Caco-2 (cell line): ENCODE data around the gene ACOXL. TPM values are rescaled to one million over a fixed set of nuclear protein-coding genes. Genes with fewer than 3 reads are reported as not detected.

ENCODE experiments used
- BruUV-seq: library from RNA; stranded (reverse); fragments of 400-500 nt; replicated peaks from 2 replicates; lab custom pipeline; 2021; lab: Mats Ljungman, UMichigan
- CTCF ChIA-PET: fragments of 300-600 bp; sonication (Branson Sonifier 250); formaldehyde crosslinking; loops from one replicate; lab custom pipeline; 2022; ENCODE audit warnings: antibody characterized with exemption; lab: Charles Lee
- POLR2A ChIA-PET: fragments of 300-600 bp; sonication (Branson Sonifier 250); formaldehyde crosslinking; loops from one replicate; lab custom pipeline; 2022; ENCODE audit warnings: antibody characterized with exemption; lab: Charles Lee
- DNase-seq, 2 experiments: peaks; one replicate each; pipeline versions ENCODE4 v3.0.0 to v3.0.0-alpha.2; 2020 to 2022
- H3K27me3 ChIP-seq: replicated peaks from 2 replicates; pipeline ENCODE4 v1.6.0; 2011; ENCODE audit warnings: low read length; ENCODE audit not compliant: control insufficient read depth, insufficient read depth
- H3K36me3 ChIP-seq: 2 replicates; pipeline ENCODE4 v1.5.1; 2011; ENCODE audit warnings: low read length; ENCODE audit not compliant: control insufficient read depth, insufficient read depth
- H3K4me1 ChIP-seq: fragments of 250-450 bp; sonication (Bioruptor Pico); 2 replicates; pipeline ENCODE4 v1.5.1; 2020; ENCODE audit warnings: mild to moderate bottlenecking
- H3K4me3 ChIP-seq: 2 replicates; pipeline ENCODE4 v1.5.1; 2011; ENCODE audit warnings: low read depth, mild to moderate bottlenecking, control low read depth, low read length
- H3K9me3 ChIP-seq: fragments of 250-450 bp; sonication (Bioruptor Pico); 2 replicates; pipeline ENCODE4 v1.5.1; 2020; ENCODE audit warnings: mild to moderate bottlenecking, moderate library complexity
- H3K27ac Mint-ChIP-seq: one replicate; pipeline ENCODE4 v1.8.0; 2022; ENCODE audit warnings: mixed read lengths; ENCODE audit not compliant: unreplicated experiment
- H3K27me3 Mint-ChIP-seq: one replicate; pipeline ENCODE4 v1.8.0; 2022; ENCODE audit warnings: mixed read lengths; ENCODE audit not compliant: insufficient read depth, unreplicated experiment
- H3K36me3 Mint-ChIP-seq: one replicate; pipeline ENCODE4 v1.8.0; 2022; ENCODE audit warnings: mild to moderate bottlenecking, mixed read lengths; ENCODE audit not compliant: insufficient read depth, unreplicated experiment
- H3K4me1 Mint-ChIP-seq: one replicate; pipeline ENCODE4 v1.8.0; 2022; ENCODE audit warnings: low read depth, mixed read lengths; ENCODE audit not compliant: unreplicated experiment
- H3K4me3 Mint-ChIP-seq: one replicate; pipeline ENCODE4 v1.8.0; 2022; ENCODE audit warnings: mild to moderate bottlenecking, moderate library complexity, mixed read lengths; ENCODE audit not compliant: unreplicated experiment
- H3K9me3 Mint-ChIP-seq: one replicate; pipeline ENCODE4 v1.8.0; 2022; ENCODE audit warnings: mixed read lengths; ENCODE audit not compliant: unreplicated experiment
- intact Hi-C: fragments of 100-400 bp; cut with micrococcal nuclease; formaldehyde crosslinking; loops from one replicate; pipeline ENCODE4 v1.10.0; 2022; ENCODE audit not compliant: unreplicated experiment
- total RNA-seq: library from RNA; stranded (reverse); gene quantifications from 2 replicates; pipeline ENCODE4 v1.2.3, GENCODE V29; 2022
- TF ChIP-seq, protein P1 (sequence below), 2 experiments: fragments of 200-600 bp in 1 of 2; IDR thresholded peaks; 1 replicate in 1 of 2; 2 replicates in 1 of 2; pipeline versions ENCODE4 v1.5.1 to v1.8.0; 2011 to 2022; ENCODE audit warnings: antibody characterized with exemption in 1 of 2, control low read depth in 1 of 2, inconsistent platforms in 1 of 2, low read depth in 1 of 2, low read length in 1 of 2, mild to moderate bottlenecking in 1 of 2, moderate library complexity in 1 of 2; ENCODE audit not compliant: insufficient read depth in 1 of 2, severe bottlenecking in 1 of 2, unreplicated experiment in 1 of 2

The ACOXL gene
- total RNA-seq, 1 experiment from 2014 or later: 2.6 TPM

DNA sequence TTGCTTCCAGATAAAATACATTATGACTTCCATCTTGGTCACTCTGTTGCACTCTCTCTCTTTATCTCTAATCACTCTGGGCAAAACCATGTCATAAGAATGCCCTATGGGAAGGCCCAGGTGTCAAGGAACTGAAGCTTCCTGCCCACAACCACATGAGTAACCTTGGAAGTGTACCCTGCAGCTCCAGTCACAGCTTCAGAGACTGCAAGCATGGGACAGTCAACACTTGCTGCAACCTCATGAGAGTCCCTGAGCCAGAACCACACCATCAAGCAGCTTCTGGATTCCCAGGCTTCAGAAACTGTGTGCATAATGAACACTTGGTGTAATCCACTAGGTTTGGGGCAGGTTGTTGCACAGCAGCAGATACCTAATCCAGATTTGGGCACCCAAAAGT is 267.3 kb downstream of the ACOXL start:
- CTCF ChIA-PET: no interaction called here
- intact Hi-C loops: no loop called here
- Mint-ChIP-seq H3K27ac (no peak overlapping the region), H3K36me3 (no peaks in the 10 kb centered on the region), H3K4me3 (no peak overlapping the region), H3K9me3 (no peaks in the 10 kb centered on the region), H3K27me3 (peaks cover 7% of the 10 kb centered on the region), H3K4me1 (no peaks in the 10 kb centered on the region)
- no TSS peak for BruUV-seq
- TF ChIP-seq, protein P1, sequence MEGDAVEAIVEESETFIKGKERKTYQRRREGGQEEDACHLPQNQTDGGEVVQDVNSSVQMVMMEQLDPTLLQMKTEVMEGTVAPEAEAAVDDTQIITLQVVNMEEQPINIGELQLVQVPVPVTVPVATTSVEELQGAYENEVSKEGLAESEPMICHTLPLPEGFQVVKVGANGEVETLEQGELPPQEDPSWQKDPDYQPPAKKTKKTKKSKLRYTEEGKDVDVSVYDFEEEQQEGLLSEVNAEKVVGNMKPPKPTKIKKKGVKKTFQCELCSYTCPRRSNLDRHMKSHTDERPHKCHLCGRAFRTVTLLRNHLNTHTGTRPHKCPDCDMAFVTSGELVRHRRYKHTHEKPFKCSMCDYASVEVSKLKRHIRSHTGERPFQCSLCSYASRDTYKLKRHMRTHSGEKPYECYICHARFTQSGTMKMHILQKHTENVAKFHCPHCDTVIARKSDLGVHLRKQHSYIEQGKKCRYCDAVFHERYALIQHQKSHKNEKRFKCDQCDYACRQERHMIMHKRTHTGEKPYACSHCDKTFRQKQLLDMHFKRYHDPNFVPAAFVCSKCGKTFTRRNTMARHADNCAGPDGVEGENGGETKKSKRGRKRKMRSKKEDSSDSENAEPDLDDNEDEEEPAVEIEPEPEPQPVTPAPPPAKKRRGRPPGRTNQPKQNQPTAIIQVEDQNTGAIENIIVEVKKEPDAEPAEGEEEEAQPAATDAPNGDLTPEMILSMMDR (IDR thresholded peaks at IDR 0.05; ENCODE audit: insufficient read depth in 1 of 2, low read depth in 1 of 2, low read length in 1 of 2, severe bottlenecking in 1 of 2, unreplicated experiment in 1 of 2): no peak
- no peak for DNase-seq
- H3K4me1 ChIP-seq: no peaks in the 10 kb centered on the region
- no peak overlapping the region for H3K4me3 ChIP-seq
- no peaks in the 10 kb centered on the region for H3K9me3 ChIP-seq
- no peaks in the 10 kb centered on the region for H3K36me3 ChIP-seq
- POLR2A ChIA-PET: no interaction called here
- H3K27me3 ChIP-seq: no peaks in the 10 kb centered on the region

DNA sequence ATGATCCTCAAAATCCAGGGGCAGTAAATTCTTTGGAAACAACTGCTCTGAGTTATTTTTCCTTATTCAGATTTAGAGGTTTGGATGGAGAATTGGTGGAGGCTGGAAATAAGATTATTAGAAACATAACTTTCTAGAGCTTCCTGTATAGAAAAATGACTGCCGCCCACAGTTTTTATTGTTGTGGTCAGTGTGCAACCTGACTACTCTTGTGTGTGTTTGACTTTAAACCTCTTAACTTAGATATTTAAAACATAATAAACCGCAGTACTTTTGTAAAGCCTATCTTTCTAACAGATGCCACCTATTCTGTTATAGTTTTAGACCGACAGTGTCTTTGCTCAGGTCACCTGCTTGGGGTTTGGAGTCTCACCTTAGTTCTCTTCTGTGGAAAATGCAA is 272.9 kb downstream of the ACOXL start:
- H3K27me3 Mint-ChIP-seq: peaks cover 3% of the 10 kb centered on the region
- no peaks in the 10 kb centered on the region for H3K4me1 ChIP-seq
- peaks cover 30% of the 10 kb centered on the region for H3K9me3 Mint-ChIP-seq
- POLR2A ChIA-PET: no interaction called here
- no peak overlapping the region for H3K4me3 Mint-ChIP-seq
- H3K27me3 ChIP-seq: no peaks in the 10 kb centered on the region
- H3K27ac Mint-ChIP-seq: no peak overlapping the region
- DNase-seq: no peak
- no TSS peak for BruUV-seq
- H3K36me3 Mint-ChIP-seq: no peaks in the 10 kb centered on the region
- H3K36me3 ChIP-seq: no peaks in the 10 kb centered on the region
- intact Hi-C loops: no loop called here
- H3K9me3 ChIP-seq: no peaks in the 10 kb centered on the region
- peaks cover 5% of the 10 kb centered on the region for H3K4me1 Mint-ChIP-seq
- CTCF ChIA-PET: no interaction called here
- H3K4me3 ChIP-seq: no peak overlapping the region
- TF ChIP-seq, protein P1 (IDR thresholded peaks at IDR 0.05; ENCODE audit: insufficient read depth in 1 of 2, low read depth in 1 of 2, low read length in 1 of 2, severe bottlenecking in 1 of 2, unreplicated experiment in 1 of 2): no peak

DNA sequence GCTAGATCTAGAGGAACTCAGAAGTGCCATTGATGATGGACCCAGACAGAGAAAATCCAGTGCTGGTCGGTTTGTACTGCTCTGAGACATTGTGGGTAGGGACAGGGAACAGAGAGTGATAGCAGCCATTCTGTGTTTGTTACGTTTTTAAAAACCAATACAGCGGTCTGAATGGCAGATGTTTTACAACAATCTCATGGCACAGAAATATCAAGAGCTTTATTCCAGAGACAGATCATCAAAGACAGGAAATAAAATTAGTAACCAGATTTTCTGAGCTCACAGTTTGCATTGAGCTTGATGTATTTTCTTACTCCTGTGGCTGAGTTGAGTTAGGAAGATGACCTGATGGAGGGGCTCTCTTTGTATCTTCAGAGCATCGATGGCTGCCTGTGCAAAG is 273.4 kb downstream of the ACOXL start:
- no peak for DNase-seq
- no peaks in the 10 kb centered on the region for H3K36me3 ChIP-seq
- H3K27me3 ChIP-seq: no peaks in the 10 kb centered on the region
- TF ChIP-seq, protein P1 (IDR thresholded peaks at IDR 0.05; ENCODE audit: insufficient read depth in 1 of 2, low read depth in 1 of 2, low read length in 1 of 2, severe bottlenecking in 1 of 2, unreplicated experiment in 1 of 2): no peak
- BruUV-seq: no TSS peak
- no peak overlapping the region for H3K4me3 Mint-ChIP-seq
- H3K27me3 Mint-ChIP-seq: peaks cover 3% of the 10 kb centered on the region
- H3K9me3 ChIP-seq: no peaks in the 10 kb centered on the region
- ChIA-PET POLR2A (no interaction called here), CTCF (interaction anchor here (0.7 kb wide), 1 partner anchor 613 kb away, joined by 4 read pairs; no protein-coding TSS in a partner anchor)
- no peak overlapping the region for H3K27ac Mint-ChIP-seq
- no peak overlapping the region for H3K4me3 ChIP-seq
- intact Hi-C loops: no loop called here
- peaks cover 35% of the 10 kb centered on the region for H3K9me3 Mint-ChIP-seq
- H3K36me3 Mint-ChIP-seq: no peaks in the 10 kb centered on the region
- H3K4me1 ChIP-seq: no peaks in the 10 kb centered on the region
- H3K4me1 Mint-ChIP-seq: peaks cover 5% of the 10 kb centered on the region
